ENCODE results near the gene BST1.
A peak's percentile ranks its signal among the peaks of the same experiment; 100 is the strongest.

The BST1 gene

GRCh38 chr4:15702941-15703403 lies at the start of gene BST1:
Gene BST1 (plus strand): TSS chr4:15703065. CDS start chr4:15703145, 80 bp downstream.
- DNase-seq = no peak

- DNase-seq = no peak
Observed at GRCh38 chr4:15653420-15653819, 49.4 kb upstream of the BST1 start.

- peak; percentile 27 for DNase-seq
Observed at GRCh38 chr4:15653864-15654592, 48.8 kb upstream of the BST1 start.

GRCh38 chr4:15654593-15655222 lies 48.2 kb upstream of the BST1 start:
- DNase-seq = peak; percentile 71

GRCh38 chr4:15655223-15656037 lies 47.4 kb upstream of the BST1 start, which contains the start of gene FBXL5:
Gene FBXL5 (minus strand): TSS chr4:15655357. CDS start chr4:15655287, 70 bp downstream.
- DNase-seq = peak; percentile 73

- DNase-seq = no peak
Observed at GRCh38 chr4:15656038-15656470, 46.8 kb upstream of the BST1 start.

- DNase-seq = no peak
Observed at GRCh38 chr4:15657366-15657765, 45.5 kb upstream of the BST1 start.

GRCh38 chr4:15658136-15658770 lies 44.6 kb upstream of the BST1 start:
- peak; percentile 16 for DNase-seq

GRCh38 chr4:15658781-15659180 lies 44.1 kb upstream of the BST1 start:
- DNase-seq = no peak

- DNase-seq = peak; percentile 21
Observed at GRCh38 chr4:15659768-15660570, 42.9 kb upstream of the BST1 start.

GRCh38 chr4:15665753-15666365 lies 37.0 kb upstream of the BST1 start:
- DNase-seq = peak; percentile 23

GRCh38 chr4:15667006-15667405 lies 35.9 kb upstream of the BST1 start:
- no peak for DNase-seq

- DNase-seq = no peak
Observed at GRCh38 chr4:15668566-15669435, 34.1 kb upstream of the BST1 start.

- no peak for DNase-seq
Observed at GRCh38 chr4:15670576-15670975, 32.3 kb upstream of the BST1 start.

GRCh38 chr4:15672101-15672500 lies 30.8 kb upstream of the BST1 start:
- no peak for DNase-seq

- no peak for DNase-seq
Observed at GRCh38 chr4:15673337-15673736, 29.5 kb upstream of the BST1 start.

- no peak for DNase-seq
Observed at GRCh38 chr4:15674046-15674445, 28.8 kb upstream of the BST1 start.

GRCh38 chr4:15674926-15675325 lies 27.9 kb upstream of the BST1 start:
- no peak for DNase-seq

GRCh38 chr4:15675356-15675755 lies 27.5 kb upstream of the BST1 start:
- DNase-seq = no peak

GRCh38 chr4:15676039-15676438 lies 26.8 kb upstream of the BST1 start:
- DNase-seq = no peak

GRCh38 chr4:15676899-15677298 lies 26.0 kb upstream of the BST1 start:
- DNase-seq = no peak
